Measurements from ENCODE around the gene ZNF280B. TPM values are rescaled to one million over a fixed set of nuclear protein-coding genes. Genes with fewer than 3 reads are reported as not detected.
A peak's percentile ranks its signal among the peaks of the same experiment; 100 is the strongest.

Gene ZNF280B
- total and polyA plus RNA-seq, 2 experiments from 2014 or later = 0.86 to 1.9 TPM

GRCh38 chr22:22467112-22467511 is 41.4 kb downstream of the ZNF280B start:
- TF ChIP-seq CTCF (IDR thresholded peaks at IDR 0.05; ENCODE audit: low read depth, low read length) = no peak
- Histone ChIP-seq H3K4me3 (no peak overlapping the region), H3K9me3 (ENCODE audit: low read depth) (no peaks in the 10 kb centered on the region), H3K4me1 (ENCODE audit: low read depth) (no peaks in the 10 kb centered on the region), H3K36me3 (no peaks in the 10 kb centered on the region), H3K27me3 (no peaks in the 10 kb centered on the region), H3K27ac (no peak overlapping the region)
- DNase-seq (ENCODE audit: low read depth in 1 of 2, low spot score in 1 of 2) = no peak

GRCh38 chr22:22465782-22466181 is 42.8 kb downstream of the ZNF280B start:
- Histone ChIP-seq H3K27ac (no peak overlapping the region), H3K4me3 (no peak overlapping the region), H3K4me1 (ENCODE audit: low read depth) (no peaks in the 10 kb centered on the region), H3K36me3 (no peaks in the 10 kb centered on the region), H3K9me3 (ENCODE audit: low read depth) (no peaks in the 10 kb centered on the region), H3K27me3 (no peaks in the 10 kb centered on the region)
- peak in 1 of 2 donors; percentile 6 for DNase-seq (ENCODE audit: low read depth in 1 of 2, low spot score in 1 of 2)
- no peak for TF ChIP-seq CTCF (IDR thresholded peaks at IDR 0.05; ENCODE audit: low read depth, low read length)

- no peaks in the 10 kb centered on the region for H3K4me1 ChIP-seq (ENCODE audit: low read depth)
- no peaks in the 10 kb centered on the region for H3K9me3 ChIP-seq (ENCODE audit: low read depth)
- DNase-seq (ENCODE audit: low read depth in 1 of 2, low spot score in 1 of 2) = no peak
- TF ChIP-seq CTCF (IDR thresholded peaks at IDR 0.05; ENCODE audit: low read depth, low read length) = no peak
- H3K36me3 ChIP-seq = no peaks in the 10 kb centered on the region
- no peak overlapping the region for H3K27ac ChIP-seq
- H3K4me3 ChIP-seq = no peak overlapping the region
- no peaks in the 10 kb centered on the region for H3K27me3 ChIP-seq
These were observed 43.4 kb downstream of the ZNF280B start for GRCh38 chr22:22465094-22465602.

- Histone ChIP-seq H3K27ac (no peak overlapping the region), H3K27me3 (no peaks in the 10 kb centered on the region), H3K4me1 (ENCODE audit: low read depth) (no peaks in the 10 kb centered on the region), H3K4me3 (no peak overlapping the region), H3K9me3 (ENCODE audit: low read depth) (no peaks in the 10 kb centered on the region), H3K36me3 (no peaks in the 10 kb centered on the region)
- no peak for TF ChIP-seq CTCF (IDR thresholded peaks at IDR 0.05; ENCODE audit: low read depth, low read length)
- no peak for DNase-seq (ENCODE audit: low read depth in 1 of 2, low spot score in 1 of 2)
These were observed 43.9 kb downstream of the ZNF280B start for GRCh38 chr22:22464541-22465054.

GRCh38 chr22:22463855-22464540 is 44.5 kb downstream of the ZNF280B start:
- H3K4me3 ChIP-seq = no peak overlapping the region

More at GRCh38 chr22:22463855-22464540, 44.5 kb downstream of the ZNF280B start:
- peak; percentile 61 to 81 for DNase-seq (ENCODE audit: low read depth in 1 of 2, low spot score in 1 of 2)
- Histone ChIP-seq H3K27ac (no peak overlapping the region), H3K9me3 (ENCODE audit: low read depth) (no peaks in the 10 kb centered on the region), H3K27me3 (no peaks in the 10 kb centered on the region), H3K36me3 (no peaks in the 10 kb centered on the region), H3K4me1 (ENCODE audit: low read depth) (no peaks in the 10 kb centered on the region)
- TF ChIP-seq CTCF (IDR thresholded peaks at IDR 0.05; ENCODE audit: low read depth, low read length) = peak; percentile 65

Measured in cardiac muscle cell (in vitro differentiated cells and primary cell).